ENCODE measurements around the gene FSTL5. TPM values are rescaled to one million over a fixed set of nuclear protein-coding genes. Genes with fewer than 3 reads are reported as not detected.

FSTL5 gene
- total RNA-seq, 1 experiment from 2014 or later = not detected

- no peaks in the 10 kb centered on the region for H3K27me3 ChIP-seq (ENCODE audit: insufficient read depth, low read length)
- no peaks in the 10 kb centered on the region for H3K4me1 ChIP-seq (ENCODE audit: control insufficient read depth in 1 of 2, insufficient read depth in 2 of 2, low read length in 2 of 2)
- ChIA-PET CTCF (no interaction called here), RAD21 (ENCODE audit: low non-redundant PET in 1 of 2, low total read pairs in 2 of 2, uncharacterized antibody in 2 of 2, unreplicated experiment in 2 of 2) (no interaction called here), POLR2A (no interaction called here)
- H4K20me1 ChIP-seq (ENCODE audit: insufficient read depth) = no peaks in the 10 kb centered on the region
- no peak for TF ChIP-seq TCF7L2 (IDR thresholded peaks at IDR 0.05; ENCODE audit: borderline replicate concordance, extremely low read depth, insufficient read depth, insufficient read length)
- TF ChIP-seq EZH2phosphoT487 (IDR thresholded peaks at IDR 0.05; ENCODE audit: borderline replicate concordance) = no peak
- no peak for TF ChIP-seq JUND (IDR thresholded peaks at IDR 0.05)
- no peak for TF ChIP-seq ATF3 (IDR thresholded peaks at IDR 0.05)
- TF ChIP-seq CTCF (IDR thresholded peaks at IDR 0.05 in 2 of 3, conservative IDR thresholded peaks at IDR 0.05 in 1 of 3; ENCODE audit: borderline replicate concordance in 1 of 3, insufficient read depth in 1 of 3, low read depth in 2 of 3, low read length in 2 of 3) = peak in 1 of 3 experiments; percentile 17; a peak in 1 of 6 replicates
- no peaks in the 10 kb centered on the region for H3K36me3 ChIP-seq (ENCODE audit: control insufficient read depth in 1 of 2, insufficient read depth in 2 of 2, low read length in 2 of 2)
- intact Hi-C loops (cut with micrococcal nuclease) = no loop called here
- no TSS peak for BruUV-seq (replicated peaks)
- ATAC-seq (no peak), DNase-seq (ENCODE audit: low read depth, low spot score) (no peak)
- H3K79me2 ChIP-seq (ENCODE audit: insufficient read depth, low read length) = no peaks in the 10 kb centered on the region
- H3K4me2 ChIP-seq (ENCODE audit: low read length) = no peak overlapping the region
- H3K27ac ChIP-seq (ENCODE audit: low read depth, low read length) = no peak overlapping the region
- no peaks in the 10 kb centered on the region for H3K9me2 ChIP-seq (ENCODE audit: insufficient read depth)
- H3K9me3 ChIP-seq (ENCODE audit: control insufficient read depth in 1 of 2, insufficient read depth in 1 of 2, low read depth in 1 of 2, low read length in 2 of 2) = no peaks in the 10 kb centered on the region
- H2AFZ ChIP-seq (ENCODE audit: low read depth, low read length, poor library complexity, severe bottlenecking) = no peak overlapping the region
- no peak overlapping the region for H3K9ac ChIP-seq (ENCODE audit: low read length)
- no peak overlapping the region for H3K4me3 ChIP-seq (replicated peaks in 1 of 2; ENCODE audit: low read depth in 1 of 2, low read length in 2 of 2)
Observed at GRCh38 chr4:161704653-161705052, 459.1 kb downstream of the FSTL5 start.

GRCh38 chr4:161704040-161704439, 459.8 kb downstream of the FSTL5 start:
- RAD21 ChIA-PET (ENCODE audit: low non-redundant PET in 1 of 2, low total read pairs in 2 of 2, uncharacterized antibody in 2 of 2, unreplicated experiment in 2 of 2) = no interaction called here
- Histone ChIP-seq H3K9me2 (ENCODE audit: insufficient read depth) (no peaks in the 10 kb centered on the region), H3K4me2 (ENCODE audit: low read length) (no peak overlapping the region), H3K4me3 (replicated peaks in 1 of 2; ENCODE audit: low read depth in 1 of 2, low read length in 2 of 2) (no peak overlapping the region), H3K36me3 (ENCODE audit: control insufficient read depth in 1 of 2, insufficient read depth in 2 of 2, low read length in 2 of 2) (no peaks in the 10 kb centered on the region), H3K9ac (ENCODE audit: low read length) (no peak overlapping the region), H3K27ac (ENCODE audit: low read depth, low read length) (no peak overlapping the region), H3K4me1 (ENCODE audit: control insufficient read depth in 1 of 2, insufficient read depth in 2 of 2, low read length in 2 of 2) (no peaks in the 10 kb centered on the region), H3K27me3 (ENCODE audit: insufficient read depth, low read length) (no peaks in the 10 kb centered on the region), H3K79me2 (ENCODE audit: insufficient read depth, low read length) (no peaks in the 10 kb centered on the region), H4K20me1 (ENCODE audit: insufficient read depth) (no peaks in the 10 kb centered on the region), H2AFZ (ENCODE audit: low read depth, low read length, poor library complexity, severe bottlenecking) (no peak overlapping the region), H3K9me3 (ENCODE audit: control insufficient read depth in 1 of 2, insufficient read depth in 1 of 2, low read depth in 1 of 2, low read length in 2 of 2) (no peaks in the 10 kb centered on the region)
- no TSS peak for BruUV-seq (replicated peaks)
- CTCF ChIA-PET = no interaction called here
- no peak for TF ChIP-seq REST (IDR thresholded peaks at IDR 0.05; ENCODE audit: low read depth)
- intact Hi-C loops (cut with micrococcal nuclease) = no loop called here
- ATAC-seq = no peak
- no peak for DNase-seq (ENCODE audit: low read depth, low spot score)
- POLR2A ChIA-PET = no interaction called here
